GM12892 (cell line): ENCODE measurements around the gene PPP2CA.

Experiments
- POLR2A ChIP-seq: IDR thresholded peaks from 2 replicates; pipeline ENCODE4 v1.6.1; 2011; ENCODE audit warnings: low read depth, low read length, control low read depth
- TAF1 ChIP-seq: IDR thresholded peaks from 2 replicates; pipeline ENCODE4 v1.6.1; 2011; ENCODE audit warnings: low read depth, mild to moderate bottlenecking, control low read depth, low read length, borderline replicate concordance

DNA sequence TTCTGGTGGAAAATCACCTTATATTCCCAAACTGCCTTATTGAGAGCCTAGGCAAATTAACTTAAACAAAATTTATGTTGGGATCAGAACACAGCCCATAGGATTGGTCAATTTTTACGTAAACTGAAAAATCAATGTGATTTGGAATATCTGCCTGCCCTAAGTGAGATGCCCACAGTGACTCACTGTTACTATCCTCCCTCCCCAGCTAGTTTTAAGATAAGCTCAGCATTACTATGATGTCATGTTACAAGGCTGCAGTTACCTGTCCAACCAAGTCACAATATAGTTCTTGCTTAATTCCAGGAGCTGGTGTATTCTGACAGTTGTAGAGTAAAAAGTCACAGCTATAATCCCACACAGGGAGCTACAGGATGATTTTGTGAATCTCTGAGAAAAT lies 72.2 kb downstream of the PPP2CA start:
- TF ChIP-seq POLR2A: no peak
- TF ChIP-seq TAF1: no peak
